ENCODE results near the gene APOB. TPM values are rescaled to one million over a fixed set of nuclear protein-coding genes. Genes with fewer than 3 reads are reported as not detected.

The APOB gene
- total RNA-seq, 3 donors from 2014 or later (not counting 1 experiment from before 2014, with no cell fraction given), result not detected

DNA sequence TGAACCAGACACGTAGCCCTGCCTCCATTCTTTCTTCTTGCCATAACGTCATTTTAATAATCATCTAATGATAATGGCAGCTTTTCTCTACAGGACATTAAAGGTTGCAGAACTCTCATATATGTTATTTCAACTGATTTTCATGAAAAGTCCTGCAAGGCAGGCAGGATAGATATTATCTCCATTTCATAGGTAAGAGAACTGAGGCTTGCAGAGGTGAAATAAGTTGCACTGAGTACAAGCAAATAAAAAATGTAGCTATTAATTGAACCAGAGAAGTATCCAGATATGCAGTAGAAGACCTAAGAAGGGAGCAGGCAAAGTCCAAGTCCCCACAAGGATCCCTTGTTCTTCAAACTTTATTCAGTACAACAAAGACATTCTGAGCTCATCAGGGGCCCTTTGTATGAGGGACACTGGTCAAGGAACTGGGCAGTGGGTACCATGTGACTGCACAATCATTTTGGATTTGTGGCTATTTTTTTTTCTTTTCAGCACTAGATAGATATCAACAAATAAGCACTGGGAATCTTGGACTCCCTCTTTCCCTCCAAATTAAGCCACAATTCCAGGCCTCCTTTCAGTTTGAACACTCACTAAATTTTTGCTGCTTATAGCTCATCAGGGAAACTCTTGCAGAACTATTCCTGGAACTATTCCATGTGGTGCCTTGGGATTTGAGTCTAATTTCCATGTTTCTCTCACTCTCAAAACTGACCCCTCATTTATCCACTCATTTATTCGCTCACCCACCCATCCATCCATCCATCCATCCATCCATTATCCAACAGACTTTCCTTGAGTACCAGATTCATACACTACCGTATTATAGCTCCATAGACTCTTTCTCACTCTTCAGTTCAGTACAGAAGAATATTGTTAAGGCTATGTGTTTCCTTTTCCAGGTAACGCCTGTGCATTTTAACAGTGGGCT is 44.6 kb downstream of the APOB start:
- Mint-ChIP-seq H3K27ac (no peak overlapping the region), H3K27me3 (ENCODE audit: low read depth in 2 of 2) (peaks cover 4 to 8% of the 10 kb centered on the region in 2 donors), H3K36me3 (no peaks in the 10 kb centered on the region), H3K9me3 (no peaks in the 10 kb centered on the region), H3K4me1 (no peaks in the 10 kb centered on the region), H3K4me3 (no peak overlapping the region)
- intact Hi-C loops (cut with micrococcal nuclease), result no loop called here
- WGBS (ENCODE audit: insufficient coverage), result 82% methylated on average over 4 of the region's 5 CpGs
- Histone ChIP-seq H3K4me3 (ENCODE audit: low read length) (no peak overlapping the region), H3K9me3 (ENCODE audit: control insufficient read depth, insufficient read depth, low read length) (no peaks in the 10 kb centered on the region), H3K27ac (ENCODE audit: low read length) (no peak overlapping the region), H3K4me1 (ENCODE audit: control insufficient read depth, insufficient read depth, low read length) (no peaks in the 10 kb centered on the region), H3K27me3 (ENCODE audit: control insufficient read depth, insufficient read depth, low read length) (no peaks in the 10 kb centered on the region), H3K36me3 (ENCODE audit: control insufficient read depth, insufficient read depth, low read length) (no peaks in the 10 kb centered on the region)
- TF ChIP-seq, protein P1, sequence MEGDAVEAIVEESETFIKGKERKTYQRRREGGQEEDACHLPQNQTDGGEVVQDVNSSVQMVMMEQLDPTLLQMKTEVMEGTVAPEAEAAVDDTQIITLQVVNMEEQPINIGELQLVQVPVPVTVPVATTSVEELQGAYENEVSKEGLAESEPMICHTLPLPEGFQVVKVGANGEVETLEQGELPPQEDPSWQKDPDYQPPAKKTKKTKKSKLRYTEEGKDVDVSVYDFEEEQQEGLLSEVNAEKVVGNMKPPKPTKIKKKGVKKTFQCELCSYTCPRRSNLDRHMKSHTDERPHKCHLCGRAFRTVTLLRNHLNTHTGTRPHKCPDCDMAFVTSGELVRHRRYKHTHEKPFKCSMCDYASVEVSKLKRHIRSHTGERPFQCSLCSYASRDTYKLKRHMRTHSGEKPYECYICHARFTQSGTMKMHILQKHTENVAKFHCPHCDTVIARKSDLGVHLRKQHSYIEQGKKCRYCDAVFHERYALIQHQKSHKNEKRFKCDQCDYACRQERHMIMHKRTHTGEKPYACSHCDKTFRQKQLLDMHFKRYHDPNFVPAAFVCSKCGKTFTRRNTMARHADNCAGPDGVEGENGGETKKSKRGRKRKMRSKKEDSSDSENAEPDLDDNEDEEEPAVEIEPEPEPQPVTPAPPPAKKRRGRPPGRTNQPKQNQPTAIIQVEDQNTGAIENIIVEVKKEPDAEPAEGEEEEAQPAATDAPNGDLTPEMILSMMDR (IDR thresholded peaks at IDR 0.05), result no peak
- DNase-seq (no peak), ATAC-seq (no peak)

DNA sequence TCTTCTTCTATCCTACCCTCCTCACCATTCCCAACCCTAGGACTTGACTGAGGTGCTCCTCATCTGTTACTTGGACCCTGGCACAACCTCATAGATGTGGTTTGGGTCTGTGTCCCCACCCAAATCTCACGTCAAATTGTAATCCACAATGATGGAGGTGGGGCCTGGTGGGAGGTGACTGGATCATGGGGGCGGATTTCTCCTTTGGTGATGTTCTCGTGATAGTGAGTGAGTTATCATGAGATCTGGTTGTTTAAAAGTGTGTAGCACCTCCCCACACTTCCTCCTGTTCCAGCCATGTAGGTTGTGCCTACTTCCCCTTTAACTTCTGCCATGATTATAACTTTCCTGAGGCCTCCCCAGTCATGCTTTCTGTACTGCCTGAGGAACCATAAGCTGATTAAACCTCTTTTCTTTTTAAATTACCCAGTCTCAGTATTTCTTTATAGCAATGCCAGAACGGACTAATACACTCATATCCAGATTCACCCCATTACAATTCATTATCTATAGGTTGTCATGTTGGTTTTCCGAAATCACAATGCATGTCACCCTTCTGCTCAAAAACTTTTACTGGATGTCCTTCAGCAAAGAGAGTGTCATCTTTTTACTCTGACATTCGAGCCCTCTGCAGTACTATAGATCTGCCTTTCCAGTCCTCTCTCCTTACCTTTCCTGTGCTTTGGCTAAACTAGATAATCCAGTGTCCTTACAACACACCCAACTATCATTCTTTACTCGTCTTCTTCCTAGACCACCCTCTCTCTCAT is 45.7 kb downstream of the APOB start:
- Mint-ChIP-seq H3K4me1 (no peaks in the 10 kb centered on the region), H3K9me3 (no peaks in the 10 kb centered on the region), H3K27me3 (ENCODE audit: low read depth in 2 of 2) (peaks cover 4% of the 10 kb centered on the region in 2 donors), H3K27ac (no peak overlapping the region), H3K36me3 (no peaks in the 10 kb centered on the region), H3K4me3 (no peak overlapping the region)
- Histone ChIP-seq H3K9me3 (ENCODE audit: control insufficient read depth, insufficient read depth, low read length) (no peaks in the 10 kb centered on the region), H3K36me3 (ENCODE audit: control insufficient read depth, insufficient read depth, low read length) (no peaks in the 10 kb centered on the region), H3K4me3 (ENCODE audit: low read length) (no peak overlapping the region), H3K4me1 (ENCODE audit: control insufficient read depth, insufficient read depth, low read length) (no peaks in the 10 kb centered on the region), H3K27ac (ENCODE audit: low read length) (no peak overlapping the region), H3K27me3 (ENCODE audit: control insufficient read depth, insufficient read depth, low read length) (no peaks in the 10 kb centered on the region)
- TF ChIP-seq, protein P1 (IDR thresholded peaks at IDR 0.05), result no peak
- 77% methylated on average over 5 of the region's 7 CpGs for WGBS (ENCODE audit: insufficient coverage)
- intact Hi-C loops (cut with micrococcal nuclease), result no loop called here
- DNase-seq, result no peak
- ATAC-seq, result no peak

DNA sequence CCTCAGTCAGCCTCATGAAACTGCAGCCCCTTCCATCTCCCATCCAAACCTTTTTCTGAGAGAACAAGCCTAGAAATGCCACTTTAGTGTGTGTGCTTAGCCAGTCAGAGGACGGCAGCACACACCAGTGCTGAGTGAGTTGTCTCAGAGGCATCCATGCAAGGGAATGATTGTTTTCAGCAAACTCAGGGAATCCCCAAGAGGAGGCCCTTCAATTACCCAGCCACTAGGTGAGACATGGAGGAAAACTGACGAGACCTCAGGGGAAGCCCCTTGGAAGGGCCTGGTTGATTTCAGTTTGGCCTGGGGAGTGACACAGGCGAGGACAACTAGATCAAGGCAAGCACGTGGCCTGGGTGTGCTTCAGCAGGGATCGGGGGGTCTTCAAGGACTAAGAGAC is 49.7 kb downstream of the APOB start:
- DNase-seq, result no peak
- intact Hi-C loops (cut with micrococcal nuclease), result no loop called here

More for the DNA sequence above, 49.7 kb downstream of the APOB start:
- WGBS (ENCODE audit: insufficient coverage), result 72% methylated on average over 5 of the region's 5 CpGs
- no peak overlapping the region for H3K27ac ChIP-seq (ENCODE audit: low read length)
- H3K4me1 ChIP-seq (ENCODE audit: control insufficient read depth, insufficient read depth, low read length), result no peaks in the 10 kb centered on the region
- no peaks in the 10 kb centered on the region for H3K9me3 ChIP-seq (ENCODE audit: control insufficient read depth, insufficient read depth, low read length)
- H3K27me3 ChIP-seq (ENCODE audit: control insufficient read depth, insufficient read depth, low read length), result no peaks in the 10 kb centered on the region
- TF ChIP-seq, protein P1 (IDR thresholded peaks at IDR 0.05), result no peak
- H3K9me3 Mint-ChIP-seq, result no peaks in the 10 kb centered on the region
- no peak for ATAC-seq
- no peaks in the 10 kb centered on the region for H3K36me3 ChIP-seq (ENCODE audit: control insufficient read depth, insufficient read depth, low read length)
- no peak overlapping the region for H3K4me3 Mint-ChIP-seq
- no peak overlapping the region for H3K4me3 ChIP-seq (ENCODE audit: low read length)
- H3K4me1 Mint-ChIP-seq, result no peaks in the 10 kb centered on the region
- no peaks in the 10 kb centered on the region for H3K36me3 Mint-ChIP-seq
- no peaks in the 10 kb centered on the region for H3K27me3 Mint-ChIP-seq (ENCODE audit: low read depth in 2 of 2)
- H3K27ac Mint-ChIP-seq, result no peak overlapping the region
